ENCODE measurements around the gene LRRC36. TPM values are rescaled to one million over a fixed set of nuclear protein-coding genes. Genes with fewer than 3 reads are reported as not detected.
"Not testable (repeated sequence)": the region's sequence is repeated elsewhere in the genome, so short reads cannot be mapped to it uniquely, and the experiment has no call there.

The LRRC36 gene
- total RNA-seq, 4 donors from 2014 or later = 0.42 to 0.56 TPM; not detected in 2

- H3K4me3 ChIP-seq = no peak overlapping the region
- DNase-seq (ENCODE audit: low spot score in 2 of 2) = no peak
- no peaks in the 10 kb centered on the region for H3K27me3 ChIP-seq
- no peaks in the 10 kb centered on the region for H3K4me1 ChIP-seq
- H3K36me3 ChIP-seq = no peaks in the 10 kb centered on the region
- no peak for TF ChIP-seq POLR2A (IDR thresholded peaks at IDR 0.05)
- no peak for TF ChIP-seq EP300 (IDR thresholded peaks at IDR 0.05)
- TF ChIP-seq POLR2AphosphoS5 (IDR thresholded peaks at IDR 0.05) = no peak
- TF ChIP-seq, protein P1, sequence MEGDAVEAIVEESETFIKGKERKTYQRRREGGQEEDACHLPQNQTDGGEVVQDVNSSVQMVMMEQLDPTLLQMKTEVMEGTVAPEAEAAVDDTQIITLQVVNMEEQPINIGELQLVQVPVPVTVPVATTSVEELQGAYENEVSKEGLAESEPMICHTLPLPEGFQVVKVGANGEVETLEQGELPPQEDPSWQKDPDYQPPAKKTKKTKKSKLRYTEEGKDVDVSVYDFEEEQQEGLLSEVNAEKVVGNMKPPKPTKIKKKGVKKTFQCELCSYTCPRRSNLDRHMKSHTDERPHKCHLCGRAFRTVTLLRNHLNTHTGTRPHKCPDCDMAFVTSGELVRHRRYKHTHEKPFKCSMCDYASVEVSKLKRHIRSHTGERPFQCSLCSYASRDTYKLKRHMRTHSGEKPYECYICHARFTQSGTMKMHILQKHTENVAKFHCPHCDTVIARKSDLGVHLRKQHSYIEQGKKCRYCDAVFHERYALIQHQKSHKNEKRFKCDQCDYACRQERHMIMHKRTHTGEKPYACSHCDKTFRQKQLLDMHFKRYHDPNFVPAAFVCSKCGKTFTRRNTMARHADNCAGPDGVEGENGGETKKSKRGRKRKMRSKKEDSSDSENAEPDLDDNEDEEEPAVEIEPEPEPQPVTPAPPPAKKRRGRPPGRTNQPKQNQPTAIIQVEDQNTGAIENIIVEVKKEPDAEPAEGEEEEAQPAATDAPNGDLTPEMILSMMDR (IDR thresholded peaks at IDR 0.05) = no peak
- no peak overlapping the region for H3K27ac ChIP-seq
- H3K9me3 ChIP-seq = no peaks in the 10 kb centered on the region
Measured at GRCh38 chr16:67349172-67349571, 22.6 kb downstream of the LRRC36 start.

- no peaks in the 10 kb centered on the region for H3K9me3 ChIP-seq
- no peaks in the 10 kb centered on the region for H3K27me3 ChIP-seq
- no peak for DNase-seq (ENCODE audit: low spot score in 2 of 2)
- H3K36me3 ChIP-seq = no peaks in the 10 kb centered on the region
- TF ChIP-seq POLR2A (IDR thresholded peaks at IDR 0.05) = no peak
- no peak for TF ChIP-seq EP300 (IDR thresholded peaks at IDR 0.05)
- H3K4me3 ChIP-seq = no peak overlapping the region
- H3K27ac ChIP-seq = no peak overlapping the region
- H3K4me1 ChIP-seq = no peaks in the 10 kb centered on the region
- 83% methylated on average over 1 of the region's 1 CpG for WGBS
Measured at GRCh38 chr16:67350324-67350723, 23.7 kb downstream of the LRRC36 start.

DNA sequence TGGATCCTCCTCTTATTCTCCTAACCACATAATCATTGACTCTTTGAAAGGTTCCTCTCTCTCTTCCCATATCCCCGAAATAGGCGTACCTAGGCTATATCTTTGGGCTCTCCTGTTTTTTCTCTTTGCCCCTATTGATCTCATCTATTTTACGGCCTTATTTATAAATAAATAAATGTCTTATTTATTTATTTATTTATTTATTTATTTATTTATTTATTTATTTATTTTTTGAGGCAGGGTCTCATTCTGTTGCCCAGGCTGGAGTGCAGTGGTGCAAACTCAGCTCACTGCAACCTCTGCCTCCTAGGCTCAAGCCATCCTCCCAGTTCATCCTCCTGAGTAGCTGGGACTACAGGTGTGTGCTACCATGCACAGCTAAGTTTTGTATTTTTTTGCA is 25.8 kb downstream of the LRRC36 start:
- H3K27ac ChIP-seq; DNase-seq (ENCODE audit: low spot score in 2 of 2); H3K27me3 ChIP-seq; H3K4me3 ChIP-seq; H3K9me3 ChIP-seq; H3K36me3 ChIP-seq; H3K4me1 ChIP-seq: not testable (repeated sequence)
- 99% methylated on average over 3 of the region's 3 CpGs for WGBS

DNA sequence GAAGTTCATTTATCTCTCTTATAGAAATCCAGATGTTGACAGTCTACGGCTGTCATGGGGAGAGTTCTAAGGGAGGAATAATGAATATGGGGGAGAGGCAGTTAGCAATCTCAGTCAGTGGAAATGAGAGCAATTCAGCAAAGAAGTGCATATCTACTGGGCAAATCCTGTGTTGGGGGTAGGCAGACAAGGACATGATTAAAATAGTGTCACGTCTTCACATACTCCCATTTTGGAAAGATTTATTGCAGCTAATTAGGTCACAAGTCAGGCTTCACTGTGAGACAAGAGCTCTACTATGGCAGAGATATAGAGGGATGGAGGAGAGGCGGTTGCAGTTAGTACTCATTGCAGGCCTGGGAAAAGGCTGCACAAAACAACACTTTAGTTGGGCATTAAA is 29.8 kb downstream of the LRRC36 start:
- H3K36me3 ChIP-seq = no peaks in the 10 kb centered on the region
- WGBS = 74% methylated on average over 3 of the region's 3 CpGs
- TF ChIP-seq, protein P1 (IDR thresholded peaks at IDR 0.05) = no peak
- TF ChIP-seq EP300 (IDR thresholded peaks at IDR 0.05) (no peak), POLR2A (IDR thresholded peaks at IDR 0.05) (no peak), POLR2AphosphoS5 (IDR thresholded peaks at IDR 0.05) (no peak)
- no peaks in the 10 kb centered on the region for H3K9me3 ChIP-seq
- no peaks in the 10 kb centered on the region for H3K27me3 ChIP-seq
- no peaks in the 10 kb centered on the region for H3K4me1 ChIP-seq
- no peak for DNase-seq (ENCODE audit: low spot score in 2 of 2)
- H3K4me3 ChIP-seq = no peak overlapping the region
- no peak overlapping the region for H3K27ac ChIP-seq

DNA sequence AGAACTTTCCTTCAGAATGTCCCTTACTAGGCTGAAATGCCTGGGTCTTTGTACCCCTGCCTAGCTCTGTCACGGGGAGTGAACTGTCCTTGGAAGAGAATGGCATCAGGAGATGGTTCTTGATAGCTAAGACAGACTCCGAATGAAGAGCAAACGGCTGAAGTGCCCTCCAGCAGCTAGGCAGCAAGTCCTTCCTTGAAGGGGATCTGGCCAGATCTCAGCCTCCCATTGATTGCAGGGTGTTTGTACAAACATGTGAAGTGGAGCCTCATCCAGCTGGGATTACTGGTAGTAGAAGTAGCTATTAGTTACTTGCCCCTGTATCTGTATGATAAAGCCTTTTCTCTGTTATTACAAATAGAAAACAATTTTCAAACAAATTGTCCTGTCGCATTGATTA is 30.9 kb downstream of the LRRC36 start:
- Histone ChIP-seq H3K9me3 (no peaks in the 10 kb centered on the region), H3K27me3 (no peaks in the 10 kb centered on the region), H3K27ac (no peak overlapping the region), H3K4me1 (no peaks in the 10 kb centered on the region), H3K4me3 (no peak overlapping the region), H3K36me3 (no peaks in the 10 kb centered on the region)
- DNase-seq (ENCODE audit: low spot score in 2 of 2) = no peak
- no peak for TF ChIP-seq POLR2AphosphoS5 (IDR thresholded peaks at IDR 0.05)
- no peak for TF ChIP-seq POLR2A (IDR thresholded peaks at IDR 0.05)
- TF ChIP-seq, protein P1 (IDR thresholded peaks at IDR 0.05) = no peak
- TF ChIP-seq EP300 (IDR thresholded peaks at IDR 0.05) = no peak
- 88% methylated on average over 4 of the region's 4 CpGs for WGBS

DNA sequence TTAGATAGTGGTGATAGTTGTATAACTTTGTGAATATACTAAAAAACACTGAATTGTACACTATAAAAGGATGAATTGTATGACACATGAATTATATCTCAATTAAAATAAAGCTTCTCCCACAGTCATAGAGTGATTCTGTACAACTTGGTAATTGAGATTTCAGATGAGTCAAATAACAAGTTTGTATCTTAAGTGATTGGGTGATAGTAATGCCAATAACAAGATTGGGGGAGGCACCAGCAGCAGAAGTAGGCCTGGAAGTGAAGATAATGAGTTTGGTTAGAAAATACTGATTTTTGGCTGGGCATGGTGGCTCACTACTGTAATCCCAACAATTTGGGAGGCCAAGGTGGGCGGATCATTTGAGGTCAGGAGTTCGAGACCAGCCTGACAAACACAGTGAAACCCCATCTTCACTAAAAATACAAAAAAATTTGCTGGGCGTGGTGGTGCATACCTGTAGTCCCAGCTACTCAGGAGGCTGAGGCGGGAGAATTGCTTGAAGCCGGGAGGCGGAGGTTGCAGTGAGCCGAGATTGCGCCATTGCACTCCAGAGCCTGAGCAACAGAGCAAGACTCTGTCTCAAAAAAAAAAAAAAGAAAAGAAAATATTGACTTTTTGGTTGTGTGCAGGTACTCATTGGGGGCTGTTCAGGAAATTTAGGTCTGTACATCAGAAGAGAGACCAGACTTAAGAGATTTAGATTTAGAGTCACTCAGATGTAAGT is 33.1 kb downstream of the LRRC36 start:
- WGBS = 95% methylated on average over 8 of the region's 8 CpGs
- not testable (repeated sequence) for H3K27ac ChIP-seq; H3K9me3 ChIP-seq; H3K4me1 ChIP-seq; H3K36me3 ChIP-seq; H3K4me3 ChIP-seq; DNase-seq (ENCODE audit: low spot score in 2 of 2); H3K27me3 ChIP-seq

- Histone ChIP-seq H3K27ac (no peak overlapping the region), H3K9me3 (no peaks in the 10 kb centered on the region), H3K27me3 (no peaks in the 10 kb centered on the region), H3K4me1 (no peaks in the 10 kb centered on the region), H3K4me3 (no peak overlapping the region), H3K36me3 (no peaks in the 10 kb centered on the region)
- TF ChIP-seq POLR2AphosphoS5 (IDR thresholded peaks at IDR 0.05) (no peak), EP300 (IDR thresholded peaks at IDR 0.05) (no peak), POLR2A (IDR thresholded peaks at IDR 0.05) (no peak)
- TF ChIP-seq, protein P1 (IDR thresholded peaks at IDR 0.05) = no peak
- DNase-seq (ENCODE audit: low spot score in 2 of 2) = no peak
- WGBS = 82% methylated on average over 3 of the region's 3 CpGs
Measured at GRCh38 chr16:67361038-67361437, 34.4 kb downstream of the LRRC36 start.
